Activated gamma-delta T cell treated with anti-CD3 and anti-CD28 coated beads, Interleukin-2, amount 50 U/mL, for 16 hours (primary cell): ENCODE measurements around the gene RBMS3.
"Not testable (repeated sequence)": the region's sequence is repeated elsewhere in the genome, so short reads cannot be mapped to it uniquely, and the experiment has no call there.

Experiments used
- DNase-seq: peaks from one replicate; pipeline ENCODE4 v3.0.0-alpha.2; 2020; ENCODE audit warnings: low read depth

RBMS3 gene

DNA sequence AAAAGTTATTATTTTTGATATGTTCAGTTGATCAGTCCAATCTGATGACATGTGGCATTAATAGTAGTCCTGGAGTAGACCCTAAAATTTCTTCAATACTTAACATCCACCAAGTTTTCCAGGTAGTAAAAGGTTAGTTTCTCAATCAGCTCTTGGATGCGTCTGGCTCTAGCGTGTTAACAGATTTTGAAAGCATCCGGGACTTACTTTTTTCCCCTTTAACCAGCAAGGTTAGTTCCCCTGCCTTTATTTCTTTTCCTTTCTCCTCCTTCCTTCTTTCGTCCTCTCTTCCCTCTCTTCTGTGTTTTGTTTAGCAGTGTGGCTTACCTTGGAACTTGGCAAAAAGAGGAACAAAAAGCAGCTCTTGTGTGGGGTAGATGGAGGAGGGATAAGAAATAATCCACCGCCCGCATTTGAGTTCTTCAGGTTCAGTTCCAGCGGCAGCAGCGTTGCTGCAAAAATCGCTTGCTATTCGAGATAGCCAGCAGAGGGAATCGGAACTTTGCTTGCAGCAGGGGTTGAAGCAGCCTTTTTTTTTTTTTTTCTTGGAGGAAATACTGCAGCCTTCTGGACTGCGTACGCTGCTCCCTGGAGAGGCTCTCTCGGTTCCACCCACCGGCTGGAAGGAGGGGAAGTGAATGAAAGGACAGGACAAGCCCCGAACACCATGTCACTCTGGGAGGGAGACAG lies at the start of gene RBMS3:
TSS of gene RBMS3 (plus strand) at position 668 of the 690 bp plus-strand sequence.
- DNase-seq, result no peak

DNA sequence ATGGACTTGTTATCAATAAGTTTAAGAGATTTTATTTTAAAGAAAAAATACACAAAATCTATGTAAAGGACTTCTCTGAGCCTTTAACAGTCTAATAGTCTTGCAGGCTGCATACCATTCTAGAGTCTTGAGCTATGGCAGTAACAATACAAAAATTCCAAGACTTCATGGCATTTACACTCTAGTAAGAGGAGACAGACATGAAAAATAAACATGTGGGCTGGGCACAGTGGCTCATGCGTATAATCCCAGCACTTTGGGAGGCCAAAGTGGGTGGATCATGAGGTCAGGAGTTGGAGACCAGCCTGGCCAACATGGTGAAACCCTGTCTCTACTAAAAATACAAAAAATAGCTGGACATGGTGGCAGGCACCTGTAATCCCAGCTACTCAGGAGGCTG lies 47.7 kb upstream of the RBMS3 start:
- DNase-seq, result not testable (repeated sequence)

DNA sequence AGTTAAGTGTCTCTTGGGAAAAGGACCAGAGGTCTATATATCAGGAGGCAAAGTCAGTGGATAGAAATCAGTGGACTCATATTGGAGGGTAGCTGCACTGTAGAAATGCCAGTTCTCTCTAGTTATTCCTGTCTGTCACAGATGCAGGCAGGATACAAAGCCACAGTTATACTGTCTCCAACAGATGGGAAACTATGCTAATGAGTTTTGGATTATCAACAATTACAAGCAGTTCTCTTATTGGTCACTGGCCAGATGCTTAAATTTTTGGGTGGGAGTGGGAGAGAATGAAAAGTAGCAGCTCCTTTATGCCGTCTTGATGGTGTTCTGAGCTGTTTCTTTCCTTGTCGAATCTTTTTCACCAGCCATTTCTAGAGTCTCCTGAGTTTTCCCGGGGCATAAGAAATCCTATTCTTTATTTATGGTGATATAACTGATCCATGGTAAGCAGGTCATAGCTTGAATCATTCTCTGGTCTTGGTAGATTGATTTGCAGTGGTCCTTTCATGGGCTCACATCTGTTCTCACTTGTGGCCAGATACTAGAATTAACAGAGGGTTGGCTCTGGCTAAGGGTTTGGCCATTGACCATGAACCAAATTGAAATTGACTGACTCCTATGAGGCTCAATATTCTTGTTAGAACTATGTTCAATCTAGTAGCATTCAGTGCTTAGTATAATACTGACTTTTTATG lies 44.6 kb upstream of the RBMS3 start:
- no peak for DNase-seq

- no peak for DNase-seq
Observed at GRCh38 chr3:29239376-29239775, 41.5 kb upstream of the RBMS3 start.

GRCh38 chr3:29240248-29240647 lies 40.6 kb upstream of the RBMS3 start:
- DNase-seq, result no peak

GRCh38 chr3:29240887-29241286 lies 40.0 kb upstream of the RBMS3 start:
- DNase-seq, result no peak

GRCh38 chr3:29241855-29242254 lies 39.0 kb upstream of the RBMS3 start:
- DNase-seq, result no peak

- no peak for DNase-seq
Observed at GRCh38 chr3:29242296-29242695, 38.6 kb upstream of the RBMS3 start.

DNA sequence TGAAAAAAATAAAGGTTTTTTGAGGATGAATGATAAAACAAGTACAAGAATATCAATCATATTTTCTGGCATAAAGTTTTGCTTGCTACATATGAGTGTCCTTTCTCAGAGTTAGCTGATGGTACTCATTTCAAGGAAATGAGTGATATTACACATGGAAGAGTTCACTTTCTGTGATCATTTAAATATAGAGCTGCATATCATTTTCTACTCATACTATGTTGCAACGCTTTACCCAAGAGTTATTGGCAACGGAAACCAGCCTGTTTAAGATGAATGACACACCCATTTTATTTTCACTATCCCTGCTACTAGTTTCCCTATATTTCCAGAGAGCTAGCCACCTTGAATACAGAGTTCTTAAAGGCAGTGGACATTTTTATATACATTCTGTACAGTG lies 35.4 kb upstream of the RBMS3 start:
- DNase-seq, result no peak

DNA sequence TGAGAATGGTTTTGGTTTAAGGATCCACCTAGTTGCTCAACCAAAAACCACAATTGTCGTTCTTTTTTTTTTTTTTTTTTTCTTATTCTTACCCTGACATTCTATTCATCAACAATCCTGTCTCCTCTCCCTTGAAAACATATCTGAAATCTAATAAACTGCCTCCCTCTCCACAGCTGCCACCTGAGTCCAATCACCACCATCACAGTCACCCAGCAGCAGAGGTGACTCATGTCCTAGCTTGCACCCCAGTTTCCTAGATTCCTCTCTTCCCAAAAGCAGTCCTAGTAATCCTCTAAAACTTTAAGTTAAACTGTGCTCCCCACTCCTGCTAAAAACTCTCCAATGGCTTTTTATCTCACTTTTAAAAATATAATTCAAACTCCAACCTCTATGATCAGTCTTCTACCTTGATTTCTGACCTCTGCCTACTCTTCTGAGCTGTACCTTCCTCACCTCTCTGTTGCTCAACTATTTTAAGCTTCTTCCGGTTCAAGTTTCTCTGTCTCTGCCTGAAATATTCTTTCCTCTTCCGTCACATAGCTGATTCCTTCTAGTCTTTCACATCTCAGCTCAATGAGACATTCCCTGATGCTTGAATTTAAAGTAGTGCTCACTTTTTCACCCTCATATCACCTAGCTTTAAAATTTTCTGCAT lies 33.7 kb upstream of the RBMS3 start:
- DNase-seq, result no peak

DNA sequence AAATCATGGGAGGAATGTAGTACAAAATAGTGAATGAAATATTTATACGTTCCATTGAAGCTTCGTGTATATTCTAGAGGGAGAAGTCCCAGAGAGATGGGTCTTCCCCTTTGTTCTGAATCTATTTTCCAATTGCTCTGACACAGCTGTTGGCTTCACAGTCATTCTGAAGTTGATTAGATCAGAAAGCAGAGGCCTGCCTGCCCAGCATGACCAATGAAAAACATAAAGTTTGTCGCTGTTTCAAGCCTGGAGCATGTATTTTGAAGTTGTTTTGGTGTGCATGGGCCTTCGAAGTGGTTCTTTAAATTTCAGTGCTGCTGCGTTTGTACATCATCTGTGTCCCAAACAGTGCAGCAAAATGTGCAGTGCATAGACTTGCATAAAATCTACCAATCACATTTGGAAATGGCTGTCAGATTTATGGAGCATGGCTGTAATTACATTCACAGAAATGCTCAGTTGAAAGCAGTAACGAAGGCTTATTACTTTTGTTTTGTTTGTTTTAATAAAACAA lies 31.0 kb upstream of the RBMS3 start:
- no peak for DNase-seq

- no peak for DNase-seq
Observed at GRCh38 chr3:29255854-29256696, 24.8 kb upstream of the RBMS3 start.

DNA sequence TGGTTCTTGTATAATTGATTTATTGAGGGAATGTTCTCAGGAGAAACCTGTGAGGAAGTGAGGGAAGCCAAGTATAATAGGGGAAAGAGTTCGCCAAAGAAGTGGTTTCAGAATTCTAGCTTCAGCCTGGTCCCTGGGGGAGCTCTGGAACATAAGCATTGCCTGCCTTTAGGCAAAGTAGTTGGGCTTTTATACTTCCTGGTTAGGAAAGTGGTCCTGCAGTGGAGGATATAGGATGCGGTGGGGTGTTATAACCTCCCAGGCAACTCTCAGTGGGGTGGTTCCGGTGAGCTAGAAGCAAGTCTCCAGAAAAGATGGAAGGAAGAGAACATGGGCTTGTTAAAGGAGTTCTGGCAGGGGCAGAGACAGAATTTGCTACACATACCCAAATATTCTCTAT lies 22.7 kb upstream of the RBMS3 start:
- no peak for DNase-seq

DNA sequence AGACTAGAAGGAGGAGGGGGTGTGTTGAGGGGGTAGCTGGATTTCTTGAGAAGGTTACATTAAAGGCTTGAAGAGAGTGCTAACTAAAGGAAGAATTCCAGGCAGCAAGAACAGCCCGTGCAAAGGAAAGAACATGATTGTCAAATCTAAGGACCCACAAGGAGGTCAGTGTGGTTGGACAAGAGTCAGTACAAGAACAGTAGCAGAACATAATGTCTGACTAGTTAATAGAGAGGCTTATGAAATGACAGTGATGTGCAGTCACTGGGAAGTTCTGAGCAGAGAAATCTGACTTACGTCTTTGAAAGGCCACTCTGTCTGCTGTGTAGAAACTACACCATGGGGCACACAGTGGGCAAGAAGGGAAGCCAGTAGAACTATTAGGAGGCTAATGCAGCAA lies 19.8 kb upstream of the RBMS3 start:
- no peak for DNase-seq

- no peak for DNase-seq
Observed at GRCh38 chr3:29263476-29263875, 17.4 kb upstream of the RBMS3 start.

GRCh38 chr3:29265509-29266072 lies 15.3 kb upstream of the RBMS3 start:
- DNase-seq, result no peak

- no peak for DNase-seq
Observed at GRCh38 chr3:29267226-29267625, 13.6 kb upstream of the RBMS3 start.

- no peak for DNase-seq
Observed at GRCh38 chr3:29268651-29269050, 12.2 kb upstream of the RBMS3 start.

DNA sequence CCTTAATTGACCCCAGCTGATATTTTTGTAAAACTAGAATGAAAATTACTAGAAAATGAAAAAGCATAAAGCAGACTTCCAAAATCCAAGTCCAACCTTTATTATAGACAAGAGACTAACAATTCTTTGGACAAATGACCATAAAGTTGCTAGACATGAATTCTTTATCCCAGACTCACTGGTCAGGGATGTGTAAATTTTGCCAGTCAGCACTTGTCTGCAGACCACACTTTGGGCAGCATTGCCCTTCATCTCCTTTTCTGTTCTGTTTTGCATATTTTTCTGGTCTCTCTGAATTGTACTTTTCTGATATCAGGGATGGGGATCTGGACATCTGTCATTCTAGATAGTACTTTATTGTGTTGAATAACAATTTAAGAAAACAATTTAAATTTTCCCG lies 10.1 kb upstream of the RBMS3 start:
- DNase-seq, result no peak

DNA sequence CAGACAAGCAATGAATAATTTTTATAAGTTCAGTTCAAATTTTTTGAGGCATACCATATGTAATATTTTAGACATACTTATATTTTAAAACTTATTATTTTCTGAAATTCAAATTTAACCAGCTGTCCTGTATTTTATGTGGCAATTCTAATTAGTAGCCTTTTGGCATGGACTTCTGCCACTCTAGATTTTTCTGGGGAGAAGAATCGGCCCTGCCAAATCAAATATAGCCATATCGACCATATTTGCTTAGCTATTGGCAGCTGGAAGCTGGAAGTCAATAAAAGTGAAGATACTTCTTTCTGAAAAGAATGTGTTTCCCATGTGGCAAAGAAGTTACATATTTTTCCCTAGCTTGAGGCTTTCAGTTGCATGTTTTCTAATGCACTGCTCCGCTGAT lies 9.4 kb upstream of the RBMS3 start:
- no peak for DNase-seq

DNA sequence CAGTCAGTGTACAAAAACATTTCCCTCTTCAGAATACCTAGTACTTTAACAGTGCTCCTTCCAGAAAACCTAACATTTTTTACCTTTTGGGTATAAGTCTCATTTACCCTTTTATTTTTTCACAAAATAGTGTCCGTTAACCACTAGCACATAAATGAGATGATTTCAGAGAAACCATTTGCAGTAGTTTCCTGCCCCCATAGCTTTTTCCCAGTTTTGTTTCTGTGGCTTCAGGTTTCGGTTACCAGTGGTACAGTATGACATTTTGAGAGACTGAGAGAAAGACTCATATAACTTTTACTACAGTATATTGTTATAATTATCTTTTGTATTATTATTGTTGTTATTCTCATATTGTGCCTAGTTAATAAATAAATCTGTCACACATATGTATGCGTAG lies 6.2 kb upstream of the RBMS3 start:
- DNase-seq, result no peak

DNA sequence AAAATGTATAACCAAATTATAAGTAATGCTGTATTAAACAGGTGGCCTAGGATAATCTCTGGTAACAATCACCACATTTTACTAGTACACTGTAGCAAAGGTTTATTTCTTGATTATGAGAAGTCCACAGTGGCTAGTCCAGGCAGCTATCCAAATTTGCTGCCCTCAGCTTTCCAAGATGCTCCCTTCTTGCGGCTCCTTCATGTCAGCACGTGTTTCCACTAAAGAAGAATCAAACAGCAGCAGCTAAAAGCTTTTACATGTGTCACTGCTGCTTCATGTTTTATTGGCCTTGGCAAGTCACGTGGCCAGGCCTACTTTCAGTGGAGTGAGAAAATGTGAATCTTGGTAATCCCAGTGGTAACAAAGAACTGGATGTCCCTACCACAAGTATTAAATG lies 5.6 kb upstream of the RBMS3 start:
- DNase-seq, result no peak
